ENCODE results near the gene LRRN4. TPM values are rescaled to one million over a fixed set of nuclear protein-coding genes. Genes with fewer than 3 reads are reported as not detected.
A peak's percentile ranks its signal among the peaks of the same experiment; 100 is the strongest.

Gene LRRN4
- 100 to 1,000 TPM in 1 of 6 donors, 10 to 100 TPM in 5; 18.9 to 177 (median 68.5) TPM for total RNA-seq

- peak; percentile 27 to 78 for ATAC-seq (ENCODE audit: low FRiP score in 2 of 2)
- Histone ChIP-seq H3K27me3 (peaks cover 0 to 13% (median 1%) of the 10 kb centered on the region in 4 donors), H3K27ac (peak within 1 kb of the TSS; percentile 27 to 76 (median 50)), H3K36me3 (no peaks in the 10 kb centered on the region), H3K4me1 (peaks cover 5 to 36% (median 20%) of the 10 kb centered on the region in 4 donors), H3K9me3 (no peaks in the 10 kb centered on the region), H3K4me3 (peak within 1 kb of the TSS in 3 of 4 donors; percentile 36 to 52 (median 47))
- 40 to 46% methylated on average over 13 of the region's 13 CpGs for WGBS, 2 donors
- TF ChIP-seq POLR2A (IDR thresholded peaks at IDR 0.05) (peak in 1 of 4 donors; percentile 27), POLR2AphosphoS5 (IDR thresholded peaks at IDR 0.05) (peak in 1 of 2 donors; percentile 52), CTCF (IDR thresholded peaks at IDR 0.05) (no peak), EP300 (IDR thresholded peaks at IDR 0.05) (no peak)
- DNase-seq: peak in 1 of 2 donors; percentile 58
Measured at GRCh38 chr20:6053776-6054688, at the start of gene LRRN4. TSS of gene LRRN4 (minus strand) at chr20:6054060. CDS start at chr20:6052799, 1,261 bp downstream.

GRCh38 chr20:6103301-6103700, 49.4 kb upstream of the LRRN4 start:
- DNase-seq (no peak), ATAC-seq (ENCODE audit: low FRiP score in 2 of 2) (no peak)
- Histone ChIP-seq H3K9me3 (no peaks in the 10 kb centered on the region), H3K27me3 (no peaks in the 10 kb centered on the region), H3K4me1 (no peaks in the 10 kb centered on the region), H3K27ac (no peak overlapping the region), H3K36me3 (no peaks in the 10 kb centered on the region), H3K4me3 (no peak overlapping the region)
- TF ChIP-seq EP300 (IDR thresholded peaks at IDR 0.05): no peak
- TF ChIP-seq POLR2AphosphoS5 (IDR thresholded peaks at IDR 0.05): no peak
- no peak for TF ChIP-seq CTCF (IDR thresholded peaks at IDR 0.05)
- TF ChIP-seq POLR2A (IDR thresholded peaks at IDR 0.05): no peak
- WGBS, 2 donors: 86% methylated on average over 1 of the region's 1 CpG

- Histone ChIP-seq H3K4me3 (no peak overlapping the region), H3K27ac (no peak overlapping the region), H3K36me3 (no peaks in the 10 kb centered on the region), H3K4me1 (no peaks in the 10 kb centered on the region), H3K27me3 (no peaks in the 10 kb centered on the region), H3K9me3 (no peaks in the 10 kb centered on the region)
- ATAC-seq (ENCODE audit: low FRiP score in 2 of 2) (no peak), DNase-seq (no peak)
- TF ChIP-seq EP300 (IDR thresholded peaks at IDR 0.05): no peak
- no peak for TF ChIP-seq POLR2AphosphoS5 (IDR thresholded peaks at IDR 0.05)
- TF ChIP-seq CTCF (IDR thresholded peaks at IDR 0.05): no peak
- TF ChIP-seq POLR2A (IDR thresholded peaks at IDR 0.05): no peak
- 94% methylated on average over 2 of the region's 2 CpGs for WGBS, 2 donors
Measured at GRCh38 chr20:6101346-6101745, 47.5 kb upstream of the LRRN4 start.

- Histone ChIP-seq H3K36me3 (no peaks in the 10 kb centered on the region), H3K4me3 (no peak overlapping the region), H3K27me3 (no peaks in the 10 kb centered on the region), H3K27ac (no peak overlapping the region), H3K9me3 (no peaks in the 10 kb centered on the region), H3K4me1 (no peaks in the 10 kb centered on the region)
- DNase-seq: no peak
- ATAC-seq (ENCODE audit: low FRiP score in 2 of 2): no peak
- TF ChIP-seq CTCF (IDR thresholded peaks at IDR 0.05) (no peak), POLR2AphosphoS5 (IDR thresholded peaks at IDR 0.05) (no peak), POLR2A (IDR thresholded peaks at IDR 0.05) (no peak), EP300 (IDR thresholded peaks at IDR 0.05) (no peak)
- whole genome bisulfite sequencing, 2 donors: 81 to 89% methylated on average over 2 of the region's 2 CpGs
Measured at GRCh38 chr20:6100246-6100645, 46.4 kb upstream of the LRRN4 start.
